T-helper 1 cell treated with Interleukin-12 subunit alpha and Interleukin-12 subunit beta and Interleukin-4 antibody, amounts not matched to agents 30 ng/mL and 1 ng/mL, for 36 hours (primary cell): Measurements from ENCODE around the gene RRP36. TPM values are rescaled to one million over a fixed set of nuclear protein-coding genes. Genes with fewer than 3 reads are reported as not detected.

Experiments used
- intact Hi-C: fragments of 100-400 bp; cut with micrococcal nuclease; formaldehyde crosslinking; loops from one replicate; pipeline ENCODE4 v1.15.1; 2024
- total RNA-seq: library from RNA; stranded (reverse); gene quantifications from 2 replicates; pipeline ENCODE4 v1.2.3, GENCODE V29; 2022

The RRP36 gene
- total RNA-seq, 1 donor from 2014 or later, result 81.4 TPM

DNA sequence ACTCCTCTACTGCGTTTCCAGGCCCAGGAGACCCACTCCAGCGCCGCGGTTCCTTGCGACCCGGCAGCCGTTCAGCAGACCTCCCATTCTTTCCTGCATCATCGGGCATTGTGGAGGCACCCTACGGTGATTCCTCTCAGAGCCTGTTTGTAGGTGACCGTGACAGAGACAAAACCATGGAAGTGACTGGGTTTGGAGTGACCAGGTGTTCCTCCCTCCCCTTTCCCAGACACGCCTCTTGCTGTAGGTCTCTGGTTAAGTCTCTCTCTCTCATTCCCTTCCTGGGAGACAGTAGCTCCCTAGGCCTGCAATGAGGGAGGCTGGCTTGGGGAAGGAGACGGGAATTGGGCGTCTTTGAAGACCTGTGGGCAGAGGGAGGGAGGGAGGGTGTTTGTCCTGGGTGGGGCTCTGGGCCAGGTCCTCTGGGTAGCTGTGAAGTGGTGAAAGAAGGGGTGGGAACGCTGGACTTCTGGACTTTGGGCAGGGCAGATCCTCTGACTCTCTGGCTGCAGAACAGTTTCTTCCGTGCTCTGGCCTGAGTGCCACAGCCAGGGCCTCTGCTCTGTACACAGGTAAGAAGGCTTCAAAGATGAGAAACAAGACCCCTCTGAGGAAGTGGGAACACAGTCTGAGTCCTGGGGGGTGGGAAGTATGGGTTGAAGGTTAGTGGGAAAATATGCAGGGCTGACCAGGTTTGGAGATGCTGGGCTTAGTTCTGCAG lies 38.8 kb downstream of the RRP36 start:
- intact Hi-C loops, result no loop called here

DNA sequence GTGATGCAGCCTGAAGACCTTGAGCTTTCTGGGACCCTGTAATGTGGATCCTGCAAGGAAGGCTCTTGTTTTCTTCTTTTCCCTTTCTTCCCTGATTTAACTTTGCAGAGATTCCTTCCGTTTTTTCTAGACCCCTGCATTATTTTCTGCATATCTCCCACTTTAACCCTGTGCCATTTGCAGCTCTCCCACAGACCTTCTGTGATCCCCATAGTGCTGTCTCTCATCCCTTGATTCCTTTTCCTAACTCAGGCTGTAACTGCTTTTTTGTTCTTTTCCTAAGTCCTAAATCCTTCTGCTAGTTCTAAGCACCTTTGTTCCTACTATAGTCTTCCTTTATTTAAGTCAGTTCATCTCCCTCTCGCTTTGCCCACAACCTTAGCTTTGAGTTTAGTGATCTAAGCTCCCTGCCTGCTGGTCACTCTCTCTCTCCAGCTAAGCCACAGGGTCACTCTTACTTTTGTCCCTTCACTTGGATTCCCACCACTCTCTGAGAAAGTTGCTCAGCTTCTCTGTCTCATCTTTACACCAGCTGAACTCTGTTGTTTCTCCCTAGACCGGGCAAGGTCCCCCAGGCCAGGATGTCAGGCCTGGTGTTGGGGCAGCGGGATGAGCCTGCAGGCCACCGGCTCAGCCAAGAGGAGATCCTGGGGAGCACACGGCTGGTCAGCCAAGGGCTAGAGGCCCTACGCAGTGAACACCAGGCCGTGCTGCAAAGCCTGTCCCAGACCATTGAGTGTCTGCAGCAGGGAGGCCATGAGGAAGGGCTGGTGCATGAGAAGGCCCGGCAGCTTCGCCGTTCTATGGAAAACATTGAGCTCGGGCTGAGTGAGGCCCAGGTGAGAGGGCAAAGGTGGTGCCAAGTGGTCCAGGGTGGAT lies 39.6 kb downstream of the RRP36 start:
- intact Hi-C loops, result no loop called here

DNA sequence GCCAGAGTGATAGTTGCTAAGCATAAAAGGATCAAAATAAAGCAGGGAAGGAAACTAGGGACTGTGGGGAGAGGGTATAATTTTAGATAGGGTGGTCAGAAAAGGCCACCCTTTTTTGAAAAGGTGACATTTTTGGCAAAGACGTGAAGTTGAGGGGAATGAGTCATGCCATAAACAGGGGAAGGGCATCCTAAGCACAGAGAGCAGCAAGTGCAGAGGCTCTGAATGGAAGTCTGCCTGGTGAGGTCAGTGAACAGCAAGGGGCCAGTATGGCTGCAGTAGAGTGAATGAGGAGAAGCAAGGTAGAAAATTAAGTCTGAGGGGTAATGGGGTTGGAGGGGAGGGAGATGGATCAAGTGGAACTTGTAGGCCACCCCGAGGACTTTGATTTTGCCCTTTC lies 40.4 kb downstream of the RRP36 start:
- intact Hi-C loops, result no loop called here

GRCh38 chr6:43062818-43063217 lies 41.4 kb downstream of the RRP36 start:
- intact Hi-C loops, result no loop called here

GRCh38 chr6:43070028-43070632 lies 48.7 kb downstream of the RRP36 start:
- intact Hi-C loops, result loop anchor here (1.0 kb wide), 3 partner anchors 11 to 169 kb away; partner anchors contain the start of genes KLC4 and MRPL2

DNA sequence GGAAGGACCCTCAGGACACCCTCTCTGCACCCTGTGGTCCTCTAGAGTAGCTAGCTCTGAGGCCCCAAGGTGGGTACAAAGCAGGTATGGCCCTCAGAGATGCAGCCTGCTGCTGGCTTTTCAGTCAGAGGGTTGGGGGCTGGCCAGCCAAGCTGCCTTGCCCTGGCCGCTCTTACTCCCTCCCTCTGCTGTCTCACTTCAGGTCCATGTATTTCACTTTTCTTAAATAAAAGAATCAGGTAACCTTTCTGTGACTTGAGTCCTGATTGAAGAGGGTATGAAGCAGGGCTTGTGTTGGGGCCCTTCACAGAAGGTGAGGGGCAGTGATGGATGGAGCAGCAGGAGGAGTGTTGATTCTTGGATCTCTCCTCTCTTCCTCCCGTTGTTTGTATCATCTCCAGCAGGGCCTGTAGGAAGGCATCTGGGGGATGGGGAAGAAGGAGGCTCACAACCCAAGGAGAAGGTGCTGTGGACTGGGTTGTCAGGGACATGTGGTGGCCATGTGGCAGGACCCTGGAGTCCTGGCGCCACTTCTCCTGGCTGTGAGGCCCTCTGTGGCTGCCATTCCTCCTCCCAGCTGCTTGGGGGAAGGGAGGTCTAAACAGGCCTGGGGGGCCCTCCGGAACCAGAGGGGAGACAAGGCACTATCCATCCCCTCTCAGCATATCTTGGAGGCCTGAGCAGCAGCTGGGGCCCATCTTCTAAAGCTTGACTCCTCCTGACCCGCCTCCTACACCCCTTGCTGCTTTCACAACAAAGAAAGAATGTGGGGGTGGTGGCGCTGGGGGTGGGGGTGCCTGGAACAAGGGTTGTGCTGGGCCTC lies 53.6 kb downstream of the RRP36 start:
- intact Hi-C loops, result no loop called here

DNA sequence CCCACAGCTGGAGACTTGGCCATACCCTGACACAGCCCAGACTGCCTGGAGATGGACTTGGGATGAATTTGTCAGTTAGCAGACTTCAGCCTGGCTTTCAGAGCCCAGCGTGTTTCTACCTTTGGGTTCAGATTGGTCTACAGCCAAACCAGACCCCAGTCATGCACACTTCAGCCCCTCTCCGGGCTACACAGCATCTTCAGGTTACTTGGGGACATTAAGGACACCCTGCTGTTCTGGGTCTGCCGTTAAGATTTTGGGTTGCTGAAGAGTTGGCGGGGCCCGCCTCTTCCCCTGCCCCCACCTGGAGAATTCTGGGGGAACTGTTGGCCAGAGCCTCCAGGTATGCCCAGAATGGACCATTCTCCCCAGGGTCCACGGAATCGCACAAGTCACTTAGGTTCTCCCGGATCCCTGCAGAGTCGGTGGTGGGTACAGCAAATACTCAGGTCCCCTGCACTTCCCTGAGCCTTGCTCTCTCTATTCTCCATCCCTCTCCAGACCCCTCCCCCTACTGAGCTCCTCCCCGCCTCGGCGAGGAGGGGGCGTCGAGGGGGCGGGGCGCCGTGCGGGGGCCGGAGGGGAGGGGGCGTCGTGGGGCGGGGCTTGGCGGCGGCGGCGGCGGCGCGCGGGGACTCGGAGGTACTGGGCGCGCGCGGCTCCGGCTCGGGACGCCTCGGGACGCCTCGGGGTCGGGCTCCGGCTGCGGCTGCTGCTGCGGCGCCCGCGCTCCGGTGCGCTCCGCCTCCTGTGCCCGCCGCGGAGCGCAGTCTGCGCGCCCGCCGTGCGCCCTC lies 54.4 kb downstream of the RRP36 start, which contains the start of gene PTK7:
Gene PTK7 (plus strand): TSS at position 645 of the 794 bp plus-strand sequence. CDS start 175 bp downstream, outside the sequence.
- intact Hi-C loops, result no loop called here

- intact Hi-C loops, result no loop called here
Measured at GRCh38 chr6:43076464-43077332, 55.3 kb downstream of the RRP36 start.

DNA sequence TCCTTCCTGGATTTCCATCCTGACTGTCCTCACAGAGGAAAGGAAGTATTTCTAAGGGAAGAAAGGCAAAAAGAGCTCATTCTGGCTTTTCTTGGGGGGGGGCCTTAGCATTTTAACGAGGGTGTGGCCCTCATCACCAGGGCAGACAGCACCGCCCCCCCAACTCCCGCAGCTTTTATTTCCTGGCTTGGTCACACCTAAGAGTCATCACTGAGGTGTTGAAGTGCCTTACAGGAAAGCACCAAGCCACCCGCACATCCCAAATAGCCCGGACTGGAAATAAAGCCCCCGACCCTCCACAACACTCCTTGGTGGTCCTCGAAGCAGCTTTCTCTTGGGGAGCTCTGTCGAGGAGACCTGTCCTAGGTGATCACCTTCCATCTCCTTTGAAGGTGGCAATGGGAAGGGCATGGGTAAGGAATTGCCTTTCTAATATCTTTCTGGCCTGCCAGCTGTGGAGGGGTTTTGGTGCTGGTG lies 55.9 kb downstream of the RRP36 start:
- intact Hi-C loops, result no loop called here

DNA sequence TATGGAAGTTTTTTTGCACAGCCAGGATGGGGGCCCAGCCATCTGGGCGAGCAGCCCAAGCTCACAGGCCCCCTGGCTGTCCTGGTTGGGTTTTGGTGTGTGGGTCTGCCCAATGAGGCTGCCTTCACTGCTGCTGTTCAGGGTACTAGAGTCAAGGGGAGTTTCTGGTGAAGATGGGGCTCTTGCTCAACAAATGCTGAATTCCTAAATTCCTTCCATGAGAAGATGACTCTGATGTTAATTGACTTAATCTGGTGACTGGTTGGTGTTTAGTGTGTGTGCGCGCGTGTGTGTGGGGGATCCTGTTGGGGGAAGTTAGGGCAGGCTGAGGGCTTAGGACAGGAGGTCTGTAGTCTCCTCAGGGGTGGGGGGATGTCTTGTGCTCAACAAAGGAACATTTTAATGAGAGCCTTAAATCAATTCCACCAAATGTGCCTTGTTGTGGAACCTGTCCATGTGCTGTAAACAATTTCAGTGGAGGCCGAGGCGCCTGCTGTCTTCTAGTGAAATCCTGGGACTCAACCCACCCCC lies 56.6 kb downstream of the RRP36 start:
- intact Hi-C loops, result no loop called here

GRCh38 chr6:43078691-43079090 lies 57.3 kb downstream of the RRP36 start:
- intact Hi-C loops, result no loop called here

Other genes starting within 250 kb of the RRP36 start
- 25.9 and 26.1 TPM in 2 replicates for gene BICRAL, start 239.6 kb upstream of the RRP36 start, total RNA-seq
- gene RPL7L1, start 142.0 kb upstream of the RRP36 start, total RNA-seq, result 96.8 and 102 TPM in 2 replicates
- not detected in 2 replicates for gene PTCRA, start 105.6 kb upstream of the RRP36 start, total RNA-seq
- 44.9 and 48.2 TPM in 2 replicates for gene CNPY3, start 92.1 kb upstream of the RRP36 start, total RNA-seq
- 0.71 and 1.3 TPM in 2 replicates for gene GNMT, start 60.9 kb upstream of the RRP36 start, total RNA-seq
- 24.0 and 24.2 TPM in 2 replicates for gene PEX6, start 42.4 kb upstream of the RRP36 start, total RNA-seq
- 58.3 and 59.4 TPM in 2 replicates for gene PPP2R5D, start 37.1 kb upstream of the RRP36 start, total RNA-seq
- gene MEA1, start 7.7 kb upstream of the RRP36 start, total RNA-seq, result 56.0 and 57.1 TPM in 2 replicates
- gene KLHDC3, start 7.4 kb upstream of the RRP36 start, total RNA-seq, result 62.5 and 67.0 TPM in 2 replicates
- gene CUL7, start 32.2 kb downstream of the RRP36 start, total RNA-seq, result 12.0 and 13.0 TPM in 2 replicates
- gene MRPL2, start 37.8 kb downstream of the RRP36 start, total RNA-seq, result 52.2 and 54.6 TPM in 2 replicates
- 16.1 and 17.6 TPM in 2 replicates for gene KLC4, start 38.0 kb downstream of the RRP36 start, total RNA-seq
- gene PTK7, start 54.7 kb downstream of the RRP36 start, total RNA-seq, result 1.4 and 1.7 TPM in 2 replicates
- 58.7 and 59.6 TPM in 2 replicates for gene SRF, start 149.6 kb downstream of the RRP36 start, total RNA-seq
- 55.1 and 58.0 TPM in 2 replicates for gene CUL9, start 160.6 kb downstream of the RRP36 start, total RNA-seq
- 68.5 and 71.2 TPM in 2 replicates for gene DNPH1, start 207.9 kb downstream of the RRP36 start, total RNA-seq
- 1.3 TPM in 2 replicates for gene TTBK1, start 221.9 kb downstream of the RRP36 start, total RNA-seq